HG02798 (cell line): Measurements from ENCODE around the gene LPCAT4.
"Not testable (repeated sequence)": the region's sequence is repeated elsewhere in the genome, so short reads cannot be mapped to it uniquely, and the experiment has no call there.

Experiments used
- ATAC-seq: cut with Tn5 transposase; IDR thresholded peaks from one replicate; pipeline ENCODE4 v1.9.1; 2021; ENCODE audit warnings: mild to moderate bottlenecking; ENCODE audit not compliant: unreplicated experiment, poor library complexity

LPCAT4 gene, protein sequence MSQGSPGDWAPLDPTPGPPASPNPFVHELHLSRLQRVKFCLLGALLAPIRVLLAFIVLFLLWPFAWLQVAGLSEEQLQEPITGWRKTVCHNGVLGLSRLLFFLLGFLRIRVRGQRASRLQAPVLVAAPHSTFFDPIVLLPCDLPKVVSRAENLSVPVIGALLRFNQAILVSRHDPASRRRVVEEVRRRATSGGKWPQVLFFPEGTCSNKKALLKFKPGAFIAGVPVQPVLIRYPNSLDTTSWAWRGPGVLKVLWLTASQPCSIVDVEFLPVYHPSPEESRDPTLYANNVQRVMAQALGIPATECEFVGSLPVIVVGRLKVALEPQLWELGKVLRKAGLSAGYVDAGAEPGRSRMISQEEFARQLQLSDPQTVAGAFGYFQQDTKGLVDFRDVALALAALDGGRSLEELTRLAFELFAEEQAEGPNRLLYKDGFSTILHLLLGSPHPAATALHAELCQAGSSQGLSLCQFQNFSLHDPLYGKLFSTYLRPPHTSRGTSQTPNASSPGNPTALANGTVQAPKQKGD

GRCh38 chr15:34367101-34368081 is at the start of gene LPCAT4:
Gene LPCAT4 (minus strand): TSS chr15:34367196. CDS start chr15:34367100, 96 bp downstream.
- ATAC-seq: peak; percentile 84

- ATAC-seq: not testable (repeated sequence)
Observed at GRCh38 chr15:34409511-34409910, 42.5 kb upstream of the LPCAT4 start.

DNA sequence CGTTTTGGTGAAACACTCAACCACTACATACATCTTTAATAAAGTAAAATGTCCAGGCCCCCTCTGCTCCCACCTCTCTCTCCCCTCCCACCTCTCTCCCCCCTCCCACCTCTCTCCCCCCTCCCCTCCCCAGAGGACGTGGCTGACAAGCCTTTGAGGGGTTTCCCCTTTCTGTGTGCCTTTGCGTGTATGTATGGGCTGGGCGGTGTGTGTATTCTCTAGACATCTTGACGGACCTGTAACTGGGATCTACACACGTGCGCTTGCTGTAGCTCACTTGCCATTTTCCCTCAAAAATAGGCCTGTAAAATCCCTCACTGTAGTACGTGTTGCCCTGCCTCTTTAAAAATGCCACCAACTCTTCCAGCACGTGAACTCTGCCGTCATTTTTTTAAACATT is 42.0 kb upstream of the LPCAT4 start:
- not testable (repeated sequence) for ATAC-seq

GRCh38 chr15:34403899-34404298 is 36.9 kb upstream of the LPCAT4 start:
- ATAC-seq: peak; percentile 47

- peak; percentile 75 for ATAC-seq
Observed at GRCh38 chr15:34403160-34403598, 36.2 kb upstream of the LPCAT4 start.

DNA sequence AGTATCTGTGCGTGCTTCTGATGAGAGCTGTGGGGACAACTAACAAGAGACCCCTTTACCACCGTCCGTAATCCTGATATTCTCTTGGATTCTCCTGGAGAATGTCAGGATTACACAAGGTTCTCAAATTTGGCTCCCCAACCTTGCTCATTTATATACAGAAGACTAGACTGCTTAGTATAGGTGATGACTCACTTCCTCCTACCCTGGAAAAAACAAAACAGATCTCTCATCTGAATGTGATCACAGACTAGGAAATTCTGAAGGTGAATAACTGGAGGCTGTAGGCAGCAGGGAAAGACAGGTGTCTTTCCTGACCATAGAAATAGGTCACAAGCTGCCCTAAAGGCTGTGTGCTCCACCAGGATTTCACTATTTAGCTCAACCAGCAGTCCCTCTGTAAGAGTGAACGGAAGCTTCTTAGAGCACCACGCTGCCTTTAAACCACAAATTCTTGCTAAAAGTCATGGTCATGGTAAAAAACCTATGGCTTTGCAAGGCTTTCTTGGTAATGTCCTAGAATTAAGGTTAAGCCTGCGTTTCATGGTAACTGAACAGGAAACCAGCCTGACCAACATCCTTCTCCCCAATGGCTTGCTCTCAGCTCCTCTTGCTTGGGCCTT is 30.8 kb upstream of the LPCAT4 start:
- not testable (repeated sequence) for ATAC-seq

DNA sequence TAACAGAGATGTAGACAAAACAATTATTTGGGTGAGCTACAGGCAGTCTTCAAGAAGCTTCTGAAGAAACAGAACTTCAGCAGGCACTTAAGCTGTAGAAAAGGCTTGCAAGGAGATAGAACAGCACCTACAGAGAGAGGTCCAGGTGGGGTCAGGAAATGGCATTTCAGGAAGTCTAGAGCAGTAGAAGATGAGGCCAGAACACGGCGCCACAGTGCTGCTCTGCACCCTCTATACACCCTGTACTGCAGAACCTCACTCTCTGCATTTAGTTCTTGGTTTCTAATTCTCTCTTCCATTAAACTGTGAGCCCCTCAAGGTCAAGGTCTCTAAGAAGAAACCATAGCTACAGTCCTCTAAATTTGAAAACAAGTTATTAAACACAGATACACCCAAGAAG is 26.0 kb upstream of the LPCAT4 start:
- not testable (repeated sequence) for ATAC-seq

- not testable (repeated sequence) for ATAC-seq
Observed at GRCh38 chr15:34389594-34390086, 22.6 kb upstream of the LPCAT4 start.

- not testable (repeated sequence) for ATAC-seq
Observed at GRCh38 chr15:34381829-34382521, 15.0 kb upstream of the LPCAT4 start.

DNA sequence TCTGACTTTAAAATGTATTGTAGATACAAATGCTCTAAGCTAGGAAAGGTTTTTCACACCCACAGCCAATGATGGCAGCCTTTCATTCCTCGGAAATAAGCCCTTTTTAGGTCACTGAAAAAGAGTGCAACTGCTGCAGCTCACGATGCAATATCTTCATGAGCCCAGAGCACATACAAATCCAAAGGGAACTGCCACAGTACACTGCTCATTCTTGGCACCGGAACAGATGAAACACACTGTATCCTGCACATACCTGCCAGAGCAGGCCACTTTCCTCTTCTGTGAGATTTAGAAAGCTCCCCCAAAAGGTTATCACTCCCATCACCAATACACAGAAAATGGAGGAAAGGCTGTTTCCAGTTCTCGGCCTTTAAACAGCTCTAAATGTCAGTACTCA is 13.5 kb upstream of the LPCAT4 start:
- ATAC-seq: not testable (repeated sequence)

- ATAC-seq: no peak
Observed at GRCh38 chr15:34376856-34377255, 9.9 kb upstream of the LPCAT4 start.

- not testable (repeated sequence) for ATAC-seq
Observed at GRCh38 chr15:34375541-34375940, 8.5 kb upstream of the LPCAT4 start.

DNA sequence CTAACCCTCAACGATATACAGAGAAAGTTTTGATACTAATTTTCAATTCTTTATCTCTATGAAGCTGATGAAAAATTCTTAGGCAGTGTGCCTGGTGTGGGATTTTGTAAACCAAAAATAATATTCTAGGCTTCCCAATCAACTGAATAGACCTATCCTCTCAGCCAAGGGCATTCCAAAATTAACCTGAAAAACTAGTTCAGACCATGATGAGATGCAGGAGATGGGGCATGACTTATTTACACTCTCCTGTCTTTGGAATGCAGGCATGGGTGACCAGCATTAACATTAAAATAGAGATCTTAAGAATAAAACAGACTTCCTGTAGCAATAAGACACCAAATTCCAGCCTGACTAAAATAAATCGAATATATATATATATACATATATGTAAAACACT is 7.8 kb upstream of the LPCAT4 start:
- ATAC-seq: no peak

DNA sequence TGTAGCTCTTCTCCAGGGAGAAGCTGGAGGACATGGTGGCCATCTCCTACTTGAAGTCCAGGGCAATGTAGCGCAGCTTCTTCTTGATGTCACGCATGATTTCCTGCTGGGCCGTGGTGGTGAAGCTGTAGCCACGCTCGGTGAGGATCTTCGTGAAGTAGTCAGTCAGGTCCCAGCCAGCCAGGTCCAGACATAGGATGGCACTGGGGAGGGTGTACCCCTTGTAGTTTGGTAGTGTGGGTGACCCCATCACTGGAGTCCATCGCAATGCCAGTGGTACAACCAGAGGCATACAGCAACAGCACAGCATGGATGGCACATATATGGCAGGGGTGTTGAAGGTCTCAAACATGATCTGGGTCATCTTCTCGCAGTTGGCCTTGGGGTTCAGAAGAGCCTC is 7.0 kb upstream of the LPCAT4 start:
- no peak for ATAC-seq

- ATAC-seq: no peak
Observed at GRCh38 chr15:34370643-34371042, 3.6 kb upstream of the LPCAT4 start.

DNA sequence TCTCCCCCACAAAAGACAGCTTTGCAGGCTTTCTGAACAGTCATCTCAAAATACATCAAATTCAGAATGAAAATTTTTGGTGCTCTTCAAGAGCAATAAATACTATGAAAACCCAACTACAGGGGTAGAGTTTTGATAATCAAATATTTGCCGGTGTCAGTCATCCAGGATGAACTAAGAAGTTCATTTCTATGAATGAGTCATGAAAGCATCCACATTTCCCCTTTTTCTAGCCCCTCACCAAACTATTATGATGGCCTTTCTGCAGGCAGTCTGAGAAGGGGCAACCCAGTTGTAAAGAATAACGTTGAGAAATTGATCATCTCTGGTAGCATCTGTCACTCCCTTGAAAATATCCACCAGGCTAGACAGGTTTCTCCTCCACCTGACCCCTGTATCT is 3.1 kb upstream of the LPCAT4 start:
- no peak for ATAC-seq

GRCh38 chr15:34366271-34367065 is 528 bp downstream of the LPCAT4 start:
- ATAC-seq: peak; percentile 17

DNA sequence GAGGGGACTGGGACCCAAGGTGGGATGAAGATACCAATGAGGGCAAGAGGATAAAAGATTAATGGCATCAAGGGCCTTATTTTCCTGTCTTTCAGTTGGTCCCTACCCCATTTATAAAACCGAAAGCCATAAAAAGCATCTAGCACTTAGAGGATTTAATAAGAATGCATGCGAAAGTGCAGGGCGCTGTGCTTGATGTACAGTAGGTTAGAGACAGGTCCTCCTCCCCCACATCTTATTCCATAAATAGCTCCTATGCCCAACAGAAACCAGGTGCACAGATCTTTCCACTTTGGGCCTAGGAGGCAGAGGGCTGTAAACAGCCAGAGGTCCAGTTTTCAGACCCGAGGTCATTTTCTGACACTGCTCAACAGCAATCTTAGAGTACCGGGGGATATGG is 1.2 kb downstream of the LPCAT4 start:
- ATAC-seq: no peak
